Activated naive CD4-positive, alpha-beta T cell (primary cell): Measurements from ENCODE around the gene ATP2C1.

Experiments used
- DNase-seq, 4 experiments: peaks; one replicate each; lab custom pipeline; 2025; lab: John Stamatoyannopoulos, UW

ATP2C1 gene

GRCh38 chr3:130981469-130981868, 87.6 kb downstream of the ATP2C1 start:
- DNase-seq, result no peak

- no peak for DNase-seq
Measured at GRCh38 chr3:130990282-130990681, 96.4 kb downstream of the ATP2C1 start.

GRCh38 chr3:130991126-130991525, 97.2 kb downstream of the ATP2C1 start:
- no peak for DNase-seq

- DNase-seq, result no peak
Measured at GRCh38 chr3:130992344-130992743, 98.5 kb downstream of the ATP2C1 start.

GRCh38 chr3:130997289-130997688, 103.4 kb downstream of the ATP2C1 start:
- DNase-seq, result no peak

GRCh38 chr3:131001071-131001470, 107.2 kb downstream of the ATP2C1 start:
- DNase-seq, result no peak

- DNase-seq, result no peak
Measured at GRCh38 chr3:131004603-131005002, 110.7 kb downstream of the ATP2C1 start.

GRCh38 chr3:131007256-131007655, 113.4 kb downstream of the ATP2C1 start:
- no peak for DNase-seq

- DNase-seq, result no peak
Measured at GRCh38 chr3:131007782-131008181, 113.9 kb downstream of the ATP2C1 start.

GRCh38 chr3:131008326-131008725, 114.4 kb downstream of the ATP2C1 start:
- DNase-seq, result no peak

- DNase-seq, result no peak
Measured at GRCh38 chr3:131009698-131010097, 115.8 kb downstream of the ATP2C1 start.

GRCh38 chr3:131018970-131019369, 125.1 kb downstream of the ATP2C1 start:
- no peak for DNase-seq

- no peak for DNase-seq
Measured at GRCh38 chr3:131020122-131020693, 126.3 kb downstream of the ATP2C1 start.

- DNase-seq, result no peak
Measured at GRCh38 chr3:131025539-131025938, 131.7 kb downstream of the ATP2C1 start.

- DNase-seq, result peak; percentile 74 to 90 (median 79)
Measured at GRCh38 chr3:131026321-131027151, 132.7 kb downstream of the ATP2C1 start, which contains the start of the genes ASTE1 and NEK11. Gene ASTE1 (minus strand): TSS chr3:131026825. CDS start chr3:131025306, 1,519 bp downstream. Gene NEK11 (plus strand): TSS chr3:131026877. CDS start chr3:131029709, 2,832 bp downstream.

GRCh38 chr3:131028844-131029243, 135.0 kb downstream of the ATP2C1 start:
- DNase-seq, result no peak

GRCh38 chr3:131031660-131032059, 137.8 kb downstream of the ATP2C1 start:
- DNase-seq, result no peak

GRCh38 chr3:131033480-131034080, 139.7 kb downstream of the ATP2C1 start:
- DNase-seq, result no peak

GRCh38 chr3:131036200-131036816, 142.4 kb downstream of the ATP2C1 start:
- no peak for DNase-seq

- no peak for DNase-seq
Measured at GRCh38 chr3:131036986-131037385, 143.1 kb downstream of the ATP2C1 start.

GRCh38 chr3:131038326-131038725, 144.4 kb downstream of the ATP2C1 start:
- DNase-seq, result no peak

GRCh38 chr3:131042271-131042985, 148.5 kb downstream of the ATP2C1 start:
- DNase-seq, result peak in 1 of 4 experiments; percentile 3
